ENCODE measurements around the gene ST8SIA3.
"Not testable (repeated sequence)": the region's sequence is repeated elsewhere in the genome, so short reads cannot be mapped to it uniquely, and the experiment has no call there.

Gene ST8SIA3

DNA sequence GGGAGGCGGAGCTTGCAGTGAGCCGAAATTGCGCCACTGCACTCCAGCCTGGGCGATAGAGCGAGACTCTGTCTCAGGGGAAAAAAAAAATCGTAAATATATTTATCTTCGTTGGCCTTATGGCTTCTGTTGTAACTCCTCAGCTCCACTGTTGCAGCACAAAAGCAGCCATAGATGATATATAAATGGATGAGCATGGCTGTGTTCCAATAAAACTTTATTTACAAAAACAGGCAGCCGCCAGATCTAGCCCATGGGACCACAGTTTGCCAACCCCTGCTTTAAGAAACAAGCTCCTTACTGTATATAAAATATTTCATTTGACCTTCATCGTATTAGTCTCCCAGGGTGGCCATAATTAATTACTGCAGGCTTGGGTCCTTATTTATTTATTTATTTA is 20.1 kb downstream of the ST8SIA3 start:
- no peak for DNase-seq

DNA sequence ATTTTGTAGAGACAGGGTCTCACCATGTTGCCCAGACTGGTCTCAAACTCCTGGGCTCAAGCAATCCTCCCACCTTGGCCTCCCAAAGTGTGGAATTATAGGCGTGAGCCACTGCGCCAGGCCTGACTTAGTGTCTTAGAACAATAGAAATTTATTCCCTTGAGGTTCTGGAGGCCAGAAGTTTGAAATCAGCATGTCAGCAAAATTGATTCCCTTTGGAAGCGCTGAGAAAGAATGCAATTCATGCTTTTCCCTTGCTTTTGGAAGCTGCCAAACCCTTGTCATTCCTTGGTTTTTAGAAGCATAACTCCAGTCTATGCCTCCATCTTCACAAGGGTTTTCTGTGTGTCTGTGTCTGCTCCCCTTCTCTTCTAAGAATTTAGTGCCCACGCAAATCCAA is 20.7 kb downstream of the ST8SIA3 start:
- DNase-seq: no peak

DNA sequence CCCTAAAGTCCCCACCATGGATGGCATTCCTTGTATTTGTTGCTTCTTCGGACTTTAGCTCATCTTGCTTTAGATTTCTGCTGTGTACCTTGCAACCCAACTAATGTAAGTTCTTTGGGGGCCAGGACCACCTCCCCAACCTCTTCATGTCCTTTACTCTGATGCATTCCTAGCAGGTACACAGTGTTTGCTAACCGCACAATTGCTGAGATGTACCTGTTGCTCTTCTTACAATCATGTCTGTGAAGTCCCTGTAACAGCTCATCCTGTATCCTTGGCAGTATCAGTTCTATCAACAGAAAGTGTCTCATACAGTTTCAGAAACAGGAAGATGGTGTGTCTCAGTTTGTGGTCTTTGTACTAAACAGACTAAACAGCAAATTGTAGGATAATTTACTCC is 24.1 kb downstream of the ST8SIA3 start:
- DNase-seq: no peak

DNA sequence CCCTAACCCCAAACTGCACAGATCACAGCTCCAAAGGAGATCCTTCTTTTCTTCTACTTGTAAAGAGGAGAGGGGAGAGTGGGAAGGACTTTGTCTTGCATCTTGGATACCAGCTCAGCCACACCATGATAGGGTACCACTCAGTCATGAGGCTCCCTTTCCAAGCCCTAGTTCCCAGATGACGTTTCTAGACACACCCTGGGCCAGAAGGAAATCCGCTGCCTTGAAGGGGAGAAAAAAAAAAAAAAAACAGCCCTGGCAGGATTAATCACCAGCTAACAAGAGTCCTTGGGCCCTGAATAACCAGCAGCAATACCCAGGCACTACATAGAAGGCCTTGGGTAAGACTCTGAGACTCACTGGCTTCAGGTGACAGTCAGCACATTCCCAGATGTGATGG is 36.9 kb downstream of the ST8SIA3 start:
- DNase-seq: no peak

DNA sequence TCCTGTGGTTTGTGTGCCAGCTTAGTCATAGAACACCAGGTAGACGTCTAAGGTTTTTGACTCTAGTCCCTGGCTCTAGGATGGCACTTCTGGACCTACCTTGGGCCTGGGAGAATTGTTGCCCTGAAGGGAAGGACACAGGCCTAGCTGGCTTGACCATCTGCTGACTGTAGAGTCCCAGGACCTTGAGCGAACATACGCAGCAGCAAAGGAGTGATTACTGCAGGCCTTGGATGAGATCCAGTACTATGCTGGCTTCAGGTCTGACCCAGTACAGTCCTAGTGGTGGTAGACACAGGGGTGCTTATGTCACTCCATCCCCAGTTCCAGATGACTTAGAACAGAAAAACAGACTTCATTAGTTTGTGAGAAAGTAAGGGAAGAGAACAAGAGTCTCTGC is 37.7 kb downstream of the ST8SIA3 start:
- no peak for DNase-seq

DNA sequence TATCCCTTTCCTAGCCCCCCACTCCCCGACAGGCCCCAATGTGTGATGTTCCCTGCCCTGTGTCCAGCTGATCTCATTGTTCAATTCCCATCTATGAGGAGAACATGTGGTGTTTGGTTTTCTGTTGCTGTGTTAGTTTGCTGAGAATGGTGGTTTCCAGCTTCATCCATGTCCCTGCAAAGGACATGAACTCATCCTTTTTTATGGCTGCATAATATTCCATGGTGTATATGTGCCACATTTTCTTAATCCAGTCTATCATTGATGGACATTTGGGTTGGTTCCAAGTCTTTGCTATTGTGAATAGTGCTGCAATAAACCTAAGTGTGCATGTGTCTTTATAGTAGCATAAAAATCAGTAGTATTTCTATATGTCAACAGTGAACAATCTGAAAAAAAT is 42.4 kb downstream of the ST8SIA3 start:
- DNase-seq: not testable (repeated sequence)

DNA sequence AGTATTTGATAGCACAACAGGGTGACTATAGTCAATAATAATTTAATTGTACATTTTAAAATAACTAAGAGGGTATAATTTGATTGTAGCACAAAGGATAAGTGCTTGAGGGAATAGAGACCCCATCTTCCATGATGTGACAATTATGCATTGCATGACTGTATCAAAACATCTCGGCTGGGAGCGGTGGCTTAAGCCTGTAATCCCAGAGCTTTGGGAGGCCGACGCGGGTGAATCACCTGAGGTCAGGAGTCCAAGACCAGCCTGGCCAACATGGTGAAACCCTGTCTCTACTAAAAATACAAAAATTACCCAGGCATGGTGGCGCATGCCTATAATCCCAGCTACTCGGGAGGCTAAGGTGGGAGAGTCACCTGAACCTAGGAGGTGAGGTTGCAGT is 44.5 kb downstream of the ST8SIA3 start:
- not testable (repeated sequence) for DNase-seq

DNA sequence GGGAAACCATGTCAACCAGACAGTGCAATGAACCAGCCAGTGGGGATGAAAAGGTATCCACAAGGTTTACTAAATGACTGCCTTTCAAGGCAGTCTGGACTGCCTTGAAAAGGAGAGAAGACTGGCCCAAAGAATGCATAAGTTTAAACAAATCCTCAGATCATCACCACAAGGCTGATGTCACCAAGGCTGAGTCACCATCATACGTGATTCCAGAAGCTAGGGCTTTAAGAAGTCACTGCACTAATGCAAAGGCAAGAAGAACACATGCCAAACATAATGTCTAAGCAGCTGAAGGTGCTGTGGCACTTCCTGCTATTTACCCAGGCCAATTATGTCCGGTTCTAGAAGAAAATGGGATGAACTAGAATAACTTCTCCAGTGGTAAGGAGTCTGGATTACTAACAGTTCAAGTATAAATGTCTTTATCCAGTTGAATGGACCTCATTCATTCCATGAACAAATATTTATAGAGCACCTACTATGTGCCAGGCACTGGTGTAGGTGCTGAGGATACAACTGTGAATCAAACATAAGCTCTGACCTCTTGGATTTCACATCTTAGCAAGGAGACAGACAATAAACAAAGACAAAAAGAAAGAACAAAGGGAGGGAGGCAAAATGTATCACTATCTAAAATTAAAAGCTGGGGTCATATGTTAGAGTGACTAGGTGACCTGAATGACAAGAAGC is 45.2 kb downstream of the ST8SIA3 start:
- peak; percentile 43 for DNase-seq

DNA sequence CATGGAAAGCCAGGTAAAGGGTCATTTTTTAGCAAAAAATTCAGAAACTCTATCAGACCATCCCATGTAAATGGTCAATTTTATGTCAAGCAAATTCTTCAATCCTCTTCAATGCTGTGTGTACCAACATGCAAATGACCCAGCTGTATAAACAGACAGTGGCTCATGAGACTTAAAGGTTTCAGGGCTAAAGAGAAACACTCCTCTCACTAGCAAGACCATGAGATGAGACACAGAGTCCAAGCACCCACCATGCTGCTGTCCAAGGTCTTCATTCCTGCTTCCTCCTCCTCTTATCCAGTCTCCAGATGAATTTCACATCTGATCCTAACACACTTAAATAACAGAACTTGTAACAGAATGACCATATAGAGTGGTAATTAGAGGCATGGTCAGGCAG is 52.0 kb downstream of the ST8SIA3 start:
- no peak for DNase-seq

DNA sequence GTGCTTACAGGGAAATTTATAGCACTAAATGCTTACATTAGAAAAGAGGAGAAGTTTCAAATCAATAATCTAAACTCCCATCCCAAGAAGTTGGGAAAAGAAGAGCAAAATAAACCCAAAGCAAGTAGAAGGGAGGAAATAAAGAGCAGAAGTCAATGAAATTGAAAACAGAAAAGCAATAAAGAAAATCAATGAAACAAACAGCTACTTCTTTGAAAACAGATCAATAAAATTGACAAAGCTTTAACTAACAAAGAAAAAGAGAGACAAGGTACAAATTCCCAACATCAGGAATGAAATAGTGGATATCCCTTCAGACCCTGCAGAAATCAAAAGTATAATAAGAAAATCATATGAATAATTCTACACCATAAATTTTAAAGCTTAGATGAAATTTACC is 57.3 kb downstream of the ST8SIA3 start:
- no peak for DNase-seq

DNA sequence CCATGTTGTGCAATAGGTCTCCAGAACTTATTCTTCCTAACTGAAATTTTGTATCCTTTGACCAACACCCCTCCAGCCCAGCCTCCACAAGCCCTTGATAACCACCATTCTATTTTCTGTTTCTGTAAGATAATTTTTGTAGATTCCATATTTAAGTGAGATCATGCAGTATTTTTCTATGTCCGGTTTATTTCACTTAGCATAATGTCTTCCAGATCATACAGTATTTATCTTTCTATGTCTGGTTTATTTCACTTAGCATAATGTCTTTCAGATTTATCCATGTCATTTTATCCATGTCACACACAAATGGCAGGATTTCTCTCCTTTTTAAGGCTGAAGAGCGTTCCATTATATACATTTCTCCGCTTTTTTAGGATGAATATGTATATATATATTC is 58.4 kb downstream of the ST8SIA3 start:
- no peak for DNase-seq

DNA sequence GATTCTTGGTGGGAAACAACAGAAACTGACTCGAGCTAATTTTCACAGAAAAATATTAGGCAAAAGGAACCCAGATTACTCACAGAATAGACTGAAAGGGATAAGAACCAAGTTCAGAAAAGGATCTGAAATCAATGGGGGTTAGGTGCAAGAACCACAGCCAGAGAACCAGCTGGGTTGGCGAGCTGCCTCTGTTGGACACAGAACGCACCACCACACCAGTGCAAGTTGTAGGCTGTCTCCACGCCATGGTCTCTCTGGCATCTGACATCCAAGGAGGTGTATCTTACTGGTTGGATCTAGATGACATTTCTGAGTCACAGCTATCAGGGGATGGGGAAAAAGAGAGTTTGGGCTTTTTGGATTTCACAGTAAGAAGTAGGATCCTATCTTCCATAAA is 64.2 kb downstream of the ST8SIA3 start:
- DNase-seq: no peak

Measured in fibroblast of skin of right quadriceps (primary cell).